AG09319 (cell line): ENCODE results near the gene VPS13D.

Experiments used
- DNase-seq: peaks from one replicate; pipeline ENCODE4 v3.0.0-alpha.2; 2010; ENCODE audit warnings: low read depth; ENCODE audit errors: extremely low read depth
- CTCF ChIP-seq: IDR thresholded peaks from 2 replicates; pipeline ENCODE4 v1.5.1; 2011; ENCODE audit warnings: low read depth, mild to moderate bottlenecking, inconsistent platforms, low read length, moderate library complexity

Gene VPS13D

DNA sequence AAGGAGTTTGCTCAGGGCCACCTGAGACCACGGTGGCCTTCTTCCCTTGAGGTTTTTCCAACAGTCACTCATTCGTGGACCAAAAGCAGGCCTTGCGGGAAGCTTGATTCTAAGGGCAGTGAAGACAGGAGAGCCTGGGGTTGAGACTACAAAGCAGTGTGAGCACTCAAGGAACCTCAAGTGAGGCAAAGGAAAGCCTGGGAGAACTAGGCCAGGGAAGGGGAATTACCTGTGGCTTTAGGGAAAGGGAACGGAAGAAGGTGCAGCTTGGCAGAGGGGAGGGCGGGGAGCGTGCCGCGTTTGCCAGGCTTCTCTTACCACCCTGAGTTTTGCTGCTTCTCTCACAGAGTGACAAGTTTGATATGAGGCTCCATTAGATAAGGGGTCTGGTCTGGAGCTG, 273.9 kb downstream of the VPS13D start:
- no peak for TF ChIP-seq CTCF

GRCh38 chr1:12504601-12505000, 274.8 kb downstream of the VPS13D start:
- no peak for TF ChIP-seq CTCF
- DNase-seq, result no peak

More for the DNA sequence above, 273.9 kb downstream of the VPS13D start:
- DNase-seq, result no peak

DNA sequence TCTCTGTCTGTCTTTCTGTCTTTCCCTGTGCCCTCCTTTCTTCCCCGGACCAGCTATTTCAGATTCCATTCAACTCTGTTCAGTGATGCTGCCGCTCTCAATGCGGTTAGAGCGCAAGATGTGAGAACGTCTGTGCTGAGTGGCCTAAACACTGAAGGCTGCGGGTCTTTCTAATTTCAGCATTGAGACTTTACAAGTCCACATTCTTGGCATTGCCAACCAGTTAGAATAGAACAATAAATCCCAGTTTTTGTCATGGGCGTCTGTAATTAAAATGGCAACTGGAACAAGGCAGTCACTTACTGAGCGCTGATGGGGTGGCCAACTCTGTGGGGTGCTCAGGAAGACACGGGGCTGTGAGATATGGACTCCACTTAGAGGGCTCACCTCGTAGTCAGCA, 275.4 kb downstream of the VPS13D start:
- no peak for TF ChIP-seq CTCF
- DNase-seq, result no peak

DNA sequence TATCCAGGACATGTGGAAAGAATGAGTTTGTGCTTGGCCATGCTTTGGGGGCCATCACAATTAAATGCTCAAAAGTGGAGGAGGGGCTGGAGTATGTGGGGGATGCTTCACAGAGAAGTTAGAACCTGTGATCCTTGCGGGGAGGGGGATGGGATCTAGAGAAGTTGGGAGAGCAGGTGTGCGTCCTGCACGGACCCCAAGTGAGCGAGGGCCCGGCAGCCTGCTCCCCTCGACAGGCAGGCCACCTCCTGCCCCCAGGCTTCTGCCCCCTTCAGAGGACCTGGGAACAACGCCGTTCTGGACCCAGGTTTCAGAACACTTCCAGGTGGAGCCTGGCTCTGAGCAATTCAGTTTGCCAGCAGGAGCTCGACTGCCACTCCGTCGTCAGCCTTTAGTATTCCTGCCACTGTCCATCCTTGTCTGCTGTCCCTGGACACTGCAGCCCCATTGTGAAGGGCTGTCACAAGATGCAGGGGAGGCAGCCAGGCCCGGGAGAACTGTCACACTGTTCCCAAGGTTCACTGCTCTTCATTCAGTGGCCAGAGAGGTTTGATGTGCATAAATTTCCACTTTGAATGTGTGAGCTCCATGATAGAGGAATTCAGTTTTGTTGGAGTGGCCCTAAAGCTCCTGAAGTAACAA, 275.9 kb downstream of the VPS13D start:
- no peak for DNase-seq
- no peak for TF ChIP-seq CTCF

DNA sequence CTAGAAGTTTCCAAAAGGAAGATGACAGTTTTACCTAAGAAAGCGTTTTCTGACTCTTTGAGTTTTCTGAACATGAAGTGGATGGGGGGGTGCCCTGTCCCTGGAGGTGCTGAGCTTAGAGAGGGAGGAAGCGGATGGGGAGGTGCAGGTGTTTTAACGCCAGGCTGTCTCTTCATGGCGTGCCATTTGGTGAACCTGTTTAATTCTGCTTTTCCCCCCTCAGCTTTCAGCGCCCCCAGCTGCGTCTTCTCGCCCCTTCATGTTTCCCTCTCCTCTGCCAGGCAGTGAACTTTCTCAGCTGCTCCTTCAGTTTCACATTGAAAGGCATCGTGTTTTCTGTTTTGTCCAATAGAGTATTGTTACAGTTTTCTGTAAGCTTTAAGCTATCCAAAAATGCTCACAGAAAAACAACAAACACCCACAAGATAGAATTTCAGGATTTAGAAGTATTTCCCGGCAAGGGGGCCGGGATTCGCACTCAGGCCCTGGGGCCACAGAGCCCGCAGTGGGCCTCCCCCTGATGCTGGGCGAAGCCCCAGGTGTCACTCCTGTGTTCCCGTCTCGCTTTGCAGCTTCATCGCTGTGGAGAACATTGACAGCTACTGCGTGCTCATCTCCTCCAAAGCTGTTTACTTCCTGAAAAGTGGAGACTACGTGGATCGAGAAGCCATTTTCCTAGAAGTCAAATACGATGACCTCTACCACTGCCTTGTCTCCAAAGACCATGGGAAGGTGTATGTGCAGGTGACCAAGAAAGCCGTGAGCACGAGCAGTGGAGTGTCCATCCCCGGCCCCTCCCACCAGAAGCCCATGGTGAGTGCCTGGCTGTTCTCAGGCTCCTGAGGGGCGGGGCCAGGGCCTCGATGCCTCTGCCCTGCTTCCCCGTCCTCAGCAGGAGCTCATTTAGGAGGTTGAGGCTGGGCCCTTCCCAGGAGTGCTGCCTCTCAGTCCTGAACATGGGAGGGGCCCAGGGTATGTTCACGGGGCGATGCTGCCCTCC, 276.8 kb downstream of the VPS13D start:
- DNase-seq, result no peak
- TF ChIP-seq CTCF, result no peak

- DNase-seq, result no peak
- TF ChIP-seq CTCF, result no peak
Observed at GRCh38 chr1:12507631-12508030, 277.8 kb downstream of the VPS13D start.

- TF ChIP-seq CTCF, result no peak
- no peak for DNase-seq
Observed at GRCh38 chr1:12508849-12509248, 279.0 kb downstream of the VPS13D start.
